ENCODE data around the gene SMC1B.

DNA sequence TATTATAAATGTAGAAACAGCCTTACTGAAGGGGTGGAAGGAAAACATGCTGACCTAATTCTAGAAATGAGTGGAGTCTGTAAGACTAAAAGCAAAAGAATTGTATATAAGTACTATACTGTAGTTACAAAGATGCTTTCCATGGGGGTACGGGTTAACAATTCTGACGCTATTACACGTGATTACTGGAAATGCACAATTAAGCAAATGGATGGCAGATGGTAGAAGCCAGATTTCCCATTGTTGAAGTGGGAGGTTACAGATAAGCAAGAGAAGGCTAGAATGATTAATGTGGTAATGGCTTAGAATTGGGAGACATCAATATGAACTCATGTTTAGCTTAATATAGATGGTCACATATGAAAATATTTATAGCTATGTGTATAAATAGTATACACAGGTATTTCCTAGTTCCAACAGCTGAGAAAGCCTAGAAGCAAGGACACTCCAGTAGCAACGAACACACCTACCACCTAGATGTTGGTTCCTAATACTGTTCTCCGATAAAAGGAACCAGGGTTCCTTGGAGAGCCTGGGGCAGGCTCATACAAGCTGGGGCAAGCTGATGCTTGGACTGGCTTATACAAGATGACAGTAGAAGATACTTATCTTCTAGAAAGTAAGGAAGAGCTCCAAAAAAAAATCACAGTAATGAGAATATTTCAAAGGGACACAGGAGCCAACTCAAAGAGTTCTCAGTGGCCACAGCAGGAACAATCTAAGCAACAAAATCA lies 13.5 kb downstream of the SMC1B start:
- TF ChIP-seq, protein P1, sequence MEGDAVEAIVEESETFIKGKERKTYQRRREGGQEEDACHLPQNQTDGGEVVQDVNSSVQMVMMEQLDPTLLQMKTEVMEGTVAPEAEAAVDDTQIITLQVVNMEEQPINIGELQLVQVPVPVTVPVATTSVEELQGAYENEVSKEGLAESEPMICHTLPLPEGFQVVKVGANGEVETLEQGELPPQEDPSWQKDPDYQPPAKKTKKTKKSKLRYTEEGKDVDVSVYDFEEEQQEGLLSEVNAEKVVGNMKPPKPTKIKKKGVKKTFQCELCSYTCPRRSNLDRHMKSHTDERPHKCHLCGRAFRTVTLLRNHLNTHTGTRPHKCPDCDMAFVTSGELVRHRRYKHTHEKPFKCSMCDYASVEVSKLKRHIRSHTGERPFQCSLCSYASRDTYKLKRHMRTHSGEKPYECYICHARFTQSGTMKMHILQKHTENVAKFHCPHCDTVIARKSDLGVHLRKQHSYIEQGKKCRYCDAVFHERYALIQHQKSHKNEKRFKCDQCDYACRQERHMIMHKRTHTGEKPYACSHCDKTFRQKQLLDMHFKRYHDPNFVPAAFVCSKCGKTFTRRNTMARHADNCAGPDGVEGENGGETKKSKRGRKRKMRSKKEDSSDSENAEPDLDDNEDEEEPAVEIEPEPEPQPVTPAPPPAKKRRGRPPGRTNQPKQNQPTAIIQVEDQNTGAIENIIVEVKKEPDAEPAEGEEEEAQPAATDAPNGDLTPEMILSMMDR (IDR thresholded peaks at IDR 0.05): no peak
- no peak for TF ChIP-seq POLR2A (IDR thresholded peaks at IDR 0.05)
